Measurements from ENCODE around the gene PKNOX2. TPM values are rescaled to one million over a fixed set of nuclear protein-coding genes. Genes with fewer than 3 reads are reported as not detected.

Gene PKNOX2
- total and polyA plus RNA-seq, 4 donors = 0.14 to 0.29 (median 0.24) TPM

DNA sequence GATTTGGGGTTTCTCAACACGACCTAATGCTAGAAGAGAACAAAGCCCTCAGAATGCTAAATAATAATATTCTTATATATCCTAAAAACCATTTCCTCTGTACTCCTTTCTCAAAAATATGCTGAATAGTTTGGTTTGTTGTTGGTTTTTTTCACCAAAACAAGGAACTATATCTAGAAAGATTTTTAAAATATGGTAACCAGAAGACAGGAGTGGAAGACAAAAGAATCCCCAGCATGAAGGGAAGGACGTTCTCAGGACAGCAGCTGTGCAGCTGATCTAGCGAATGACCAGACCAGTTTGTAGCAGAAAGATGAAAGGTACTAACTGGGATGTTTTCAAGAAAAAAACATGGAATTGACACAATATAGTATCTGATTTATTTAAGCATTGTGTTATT lies 312.2 kb downstream of the PKNOX2 start:
- H3K27ac ChIP-seq (ENCODE audit: low read depth in 1 of 2, low read length in 2 of 2) = no peak overlapping the region
- no peaks in the 10 kb centered on the region for H3K27me3 ChIP-seq (ENCODE audit: control insufficient read depth in 4 of 4, insufficient read depth in 4 of 4, low read length in 3 of 4)
- H3K4me3 ChIP-seq (ENCODE audit: low read depth in 1 of 3, low read length in 3 of 3) = no peak overlapping the region
- 60% methylated on average over 3 of the region's 3 CpGs for WGBS
- H3K4me1 ChIP-seq (ENCODE audit: control insufficient read depth in 4 of 4, insufficient read depth in 4 of 4, low read length in 3 of 4) = no peaks in the 10 kb centered on the region
- DNase-seq (ENCODE audit: low spot score) = no peak
- H3K9me3 ChIP-seq (ENCODE audit: control insufficient read depth in 4 of 4, low read length in 3 of 4) = no peaks in the 10 kb centered on the region
- TF ChIP-seq EGR1 (IDR thresholded peaks at IDR 0.05; ENCODE audit: low read depth in 2 of 2) = no peak
- no peak for TF ChIP-seq HNF4G (IDR thresholded peaks at IDR 0.05)
- TF ChIP-seq RXRA (IDR thresholded peaks at IDR 0.05) = no peak
- TF ChIP-seq YY1 (IDR thresholded peaks at IDR 0.05) = no peak
- TF ChIP-seq, protein P1, sequence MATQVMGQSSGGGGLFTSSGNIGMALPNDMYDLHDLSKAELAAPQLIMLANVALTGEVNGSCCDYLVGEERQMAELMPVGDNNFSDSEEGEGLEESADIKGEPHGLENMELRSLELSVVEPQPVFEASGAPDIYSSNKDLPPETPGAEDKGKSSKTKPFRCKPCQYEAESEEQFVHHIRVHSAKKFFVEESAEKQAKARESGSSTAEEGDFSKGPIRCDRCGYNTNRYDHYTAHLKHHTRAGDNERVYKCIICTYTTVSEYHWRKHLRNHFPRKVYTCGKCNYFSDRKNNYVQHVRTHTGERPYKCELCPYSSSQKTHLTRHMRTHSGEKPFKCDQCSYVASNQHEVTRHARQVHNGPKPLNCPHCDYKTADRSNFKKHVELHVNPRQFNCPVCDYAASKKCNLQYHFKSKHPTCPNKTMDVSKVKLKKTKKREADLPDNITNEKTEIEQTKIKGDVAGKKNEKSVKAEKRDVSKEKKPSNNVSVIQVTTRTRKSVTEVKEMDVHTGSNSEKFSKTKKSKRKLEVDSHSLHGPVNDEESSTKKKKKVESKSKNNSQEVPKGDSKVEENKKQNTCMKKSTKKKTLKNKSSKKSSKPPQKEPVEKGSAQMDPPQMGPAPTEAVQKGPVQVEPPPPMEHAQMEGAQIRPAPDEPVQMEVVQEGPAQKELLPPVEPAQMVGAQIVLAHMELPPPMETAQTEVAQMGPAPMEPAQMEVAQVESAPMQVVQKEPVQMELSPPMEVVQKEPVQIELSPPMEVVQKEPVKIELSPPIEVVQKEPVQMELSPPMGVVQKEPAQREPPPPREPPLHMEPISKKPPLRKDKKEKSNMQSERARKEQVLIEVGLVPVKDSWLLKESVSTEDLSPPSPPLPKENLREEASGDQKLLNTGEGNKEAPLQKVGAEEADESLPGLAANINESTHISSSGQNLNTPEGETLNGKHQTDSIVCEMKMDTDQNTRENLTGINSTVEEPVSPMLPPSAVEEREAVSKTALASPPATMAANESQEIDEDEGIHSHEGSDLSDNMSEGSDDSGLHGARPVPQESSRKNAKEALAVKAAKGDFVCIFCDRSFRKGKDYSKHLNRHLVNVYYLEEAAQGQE (IDR thresholded peaks at IDR 0.05) = no peak
- TF ChIP-seq FOXA1 (IDR thresholded peaks at IDR 0.05) = no peak
- no peak for TF ChIP-seq TAF1 (conservative IDR thresholded peaks at IDR 0.05)
- TF ChIP-seq SP1 (IDR thresholded peaks at IDR 0.05) = no peak
- TF ChIP-seq, protein P2, sequence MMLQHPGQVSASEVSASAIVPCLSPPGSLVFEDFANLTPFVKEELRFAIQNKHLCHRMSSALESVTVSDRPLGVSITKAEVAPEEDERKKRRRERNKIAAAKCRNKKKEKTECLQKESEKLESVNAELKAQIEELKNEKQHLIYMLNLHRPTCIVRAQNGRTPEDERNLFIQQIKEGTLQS (IDR thresholded peaks at IDR 0.05) = no peak
- TF ChIP-seq, protein P3, sequence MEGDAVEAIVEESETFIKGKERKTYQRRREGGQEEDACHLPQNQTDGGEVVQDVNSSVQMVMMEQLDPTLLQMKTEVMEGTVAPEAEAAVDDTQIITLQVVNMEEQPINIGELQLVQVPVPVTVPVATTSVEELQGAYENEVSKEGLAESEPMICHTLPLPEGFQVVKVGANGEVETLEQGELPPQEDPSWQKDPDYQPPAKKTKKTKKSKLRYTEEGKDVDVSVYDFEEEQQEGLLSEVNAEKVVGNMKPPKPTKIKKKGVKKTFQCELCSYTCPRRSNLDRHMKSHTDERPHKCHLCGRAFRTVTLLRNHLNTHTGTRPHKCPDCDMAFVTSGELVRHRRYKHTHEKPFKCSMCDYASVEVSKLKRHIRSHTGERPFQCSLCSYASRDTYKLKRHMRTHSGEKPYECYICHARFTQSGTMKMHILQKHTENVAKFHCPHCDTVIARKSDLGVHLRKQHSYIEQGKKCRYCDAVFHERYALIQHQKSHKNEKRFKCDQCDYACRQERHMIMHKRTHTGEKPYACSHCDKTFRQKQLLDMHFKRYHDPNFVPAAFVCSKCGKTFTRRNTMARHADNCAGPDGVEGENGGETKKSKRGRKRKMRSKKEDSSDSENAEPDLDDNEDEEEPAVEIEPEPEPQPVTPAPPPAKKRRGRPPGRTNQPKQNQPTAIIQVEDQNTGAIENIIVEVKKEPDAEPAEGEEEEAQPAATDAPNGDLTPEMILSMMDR (IDR thresholded peaks at IDR 0.05; ENCODE audit: low read depth, low read length, missing input control) = no peak
- no peak for TF ChIP-seq HNF4A (conservative IDR thresholded peaks at IDR 0.05)
- no peak for TF ChIP-seq JUND (IDR thresholded peaks at IDR 0.05)
- TF ChIP-seq GABPA (IDR thresholded peaks at IDR 0.05 in 1 of 2, conservative IDR thresholded peaks at IDR 0.05 in 1 of 2) = no peak
- peaks cover 0 to 1% (median 0%) of the 10 kb centered on the region in 4 donors for H3K36me3 ChIP-seq (ENCODE audit: control insufficient read depth in 4 of 4, insufficient read depth in 3 of 4, low read depth in 1 of 4, low read length in 3 of 4)
- no peak overlapping the region for H3K9ac ChIP-seq (ENCODE audit: low read depth in 1 of 2, low read length in 2 of 2)

DNA sequence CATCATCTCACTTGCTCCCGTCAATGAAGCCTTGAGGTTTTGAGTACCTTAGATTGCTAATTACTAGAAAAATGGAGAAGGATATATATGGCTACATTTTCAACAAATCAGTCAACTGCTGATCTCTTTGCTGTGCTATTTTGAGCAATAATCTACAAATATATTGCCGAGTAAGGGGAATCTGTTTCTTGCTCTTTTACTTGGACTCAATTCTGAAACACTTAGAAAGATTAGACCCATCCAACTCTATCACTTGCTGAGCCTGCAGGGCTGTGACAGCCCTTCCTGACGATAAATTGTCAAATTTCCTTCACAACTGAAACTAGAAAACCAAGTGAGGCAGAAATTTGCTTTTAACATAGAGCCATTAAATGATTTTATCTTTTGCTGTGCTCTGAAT lies 314.6 kb downstream of the PKNOX2 start:
- no peaks in the 10 kb centered on the region for H3K9me3 ChIP-seq (ENCODE audit: control insufficient read depth in 4 of 4, low read length in 3 of 4)
- H3K36me3 ChIP-seq (ENCODE audit: control insufficient read depth in 4 of 4, insufficient read depth in 3 of 4, low read depth in 1 of 4, low read length in 3 of 4) = peaks cover 0 to 1% (median 0%) of the 10 kb centered on the region in 4 donors
- no peaks in the 10 kb centered on the region for H3K27me3 ChIP-seq (ENCODE audit: control insufficient read depth in 4 of 4, insufficient read depth in 4 of 4, low read length in 3 of 4)
- no peak overlapping the region for H3K27ac ChIP-seq (ENCODE audit: low read depth in 1 of 2, low read length in 2 of 2)
- WGBS = 75% methylated on average over 3 of the region's 3 CpGs
- no peaks in the 10 kb centered on the region for H3K4me1 ChIP-seq (ENCODE audit: control insufficient read depth in 4 of 4, insufficient read depth in 4 of 4, low read length in 3 of 4)
- H3K9ac ChIP-seq (ENCODE audit: low read depth in 1 of 2, low read length in 2 of 2) = no peak overlapping the region
- no peak overlapping the region for H3K4me3 ChIP-seq (ENCODE audit: low read depth in 1 of 3, low read length in 3 of 3)
- no peak for DNase-seq (ENCODE audit: low spot score)
- TF ChIP-seq RAD21 (IDR thresholded peaks at IDR 0.05) (no peak), SP1 (IDR thresholded peaks at IDR 0.05) (no peak), HNF4G (IDR thresholded peaks at IDR 0.05) (no peak), FOXA1 (IDR thresholded peaks at IDR 0.05) (no peak), HNF4A (conservative IDR thresholded peaks at IDR 0.05) (no peak), GABPA (IDR thresholded peaks at IDR 0.05 in 1 of 2, conservative IDR thresholded peaks at IDR 0.05 in 1 of 2) (no peak), TAF1 (conservative IDR thresholded peaks at IDR 0.05) (no peak), EGR1 (IDR thresholded peaks at IDR 0.05; ENCODE audit: low read depth in 2 of 2) (no peak), RXRA (IDR thresholded peaks at IDR 0.05) (no peak), FOXA2 (IDR thresholded peaks at IDR 0.05) (no peak)
- TF ChIP-seq, protein P1 (IDR thresholded peaks at IDR 0.05) = no peak
- TF ChIP-seq, protein P4, sequence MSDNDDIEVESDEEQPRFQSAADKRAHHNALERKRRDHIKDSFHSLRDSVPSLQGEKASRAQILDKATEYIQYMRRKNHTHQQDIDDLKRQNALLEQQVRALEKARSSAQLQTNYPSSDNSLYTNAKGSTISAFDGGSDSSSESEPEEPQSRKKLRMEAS (IDR thresholded peaks at IDR 0.05) = no peak
- TF ChIP-seq, protein P2 (IDR thresholded peaks at IDR 0.05) = no peak
- TF ChIP-seq, protein P5, sequence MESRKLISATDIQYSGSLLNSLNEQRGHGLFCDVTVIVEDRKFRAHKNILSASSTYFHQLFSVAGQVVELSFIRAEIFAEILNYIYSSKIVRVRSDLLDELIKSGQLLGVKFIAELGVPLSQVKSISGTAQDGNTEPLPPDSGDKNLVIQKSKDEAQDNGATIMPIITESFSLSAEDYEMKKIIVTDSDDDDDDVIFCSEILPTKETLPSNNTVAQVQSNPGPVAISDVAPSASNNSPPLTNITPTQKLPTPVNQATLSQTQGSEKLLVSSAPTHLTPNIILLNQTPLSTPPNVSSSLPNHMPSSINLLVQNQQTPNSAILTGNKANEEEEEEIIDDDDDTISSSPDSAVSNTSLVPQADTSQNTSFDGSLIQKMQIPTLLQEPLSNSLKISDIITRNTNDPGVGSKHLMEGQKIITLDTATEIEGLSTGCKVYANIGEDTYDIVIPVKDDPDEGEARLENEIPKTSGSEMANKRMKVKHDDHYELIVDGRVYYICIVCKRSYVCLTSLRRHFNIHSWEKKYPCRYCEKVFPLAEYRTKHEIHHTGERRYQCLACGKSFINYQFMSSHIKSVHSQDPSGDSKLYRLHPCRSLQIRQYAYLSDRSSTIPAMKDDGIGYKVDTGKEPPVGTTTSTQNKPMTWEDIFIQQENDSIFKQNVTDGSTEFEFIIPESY (IDR thresholded peaks at IDR 0.05) = no peak
- TF ChIP-seq, protein P3 (IDR thresholded peaks at IDR 0.05; ENCODE audit: low read depth, low read length, missing input control) = no peak
